OCI-LY7 (cell line): ENCODE measurements around the gene GPR42. TPM values are rescaled to one million over a fixed set of nuclear protein-coding genes. Genes with fewer than 3 reads are reported as not detected.

ENCODE experiments used
- BruUV-seq: library from RNA; stranded (reverse); fragments of 400-500 nt; replicated peaks from 2 replicates; lab custom pipeline; 2021; lab: Mats Ljungman, UMichigan
- CTCF ChIA-PET: fragments of 300-600 bp; sonication (Branson Sonifier 250); formaldehyde crosslinking; loops from one replicate; lab custom pipeline; 2022; ENCODE audit warnings: antibody characterized with exemption; ENCODE audit not compliant: unreplicated experiment; lab: Charles Lee
- POLR2A ChIA-PET: fragments of 300-600 bp; sonication (Branson Sonifier 250); formaldehyde crosslinking; loops from one replicate; lab custom pipeline; 2022; ENCODE audit warnings: antibody characterized with exemption; lab: Charles Lee
- DNase-seq: peaks from one replicate; pipeline ENCODE4 v3.0.0-alpha.2; 2015; ENCODE audit warnings: low spot score
- H2AFZ ChIP-seq: fragments of 200-600 bp; sonication (generic), shearing (Covaris generic); 2 replicates; pipeline ENCODE4 v1.6.1; 2014; ENCODE audit warnings: mild to moderate bottlenecking, antibody characterized with exemption, low read length, moderate library complexity
- H3K27ac ChIP-seq: fragments of 200-600 bp; sonication (generic); 2 replicates; pipeline ENCODE4 v1.5.1; 2014; ENCODE audit warnings: mixed run types, low read depth, mild to moderate bottlenecking, moderate library complexity, low read length, inconsistent platforms; ENCODE audit not compliant: poor library complexity, severe bottlenecking
- H3K36me3 ChIP-seq: fragments of 200-600 bp; sonication (generic); 2 replicates; pipeline ENCODE4 v1.6.1; 2014; ENCODE audit warnings: mild to moderate bottlenecking, antibody characterized with exemption, low read length, moderate library complexity, mixed read lengths; ENCODE audit not compliant: insufficient read depth
- H3K4me1 ChIP-seq: fragments of 200-600 bp; sonication (generic); 2 replicates; pipeline ENCODE4 v1.5.1; 2014; ENCODE audit warnings: mild to moderate bottlenecking, low read length; ENCODE audit not compliant: insufficient read depth, poor library complexity, severe bottlenecking
- H3K4me2 ChIP-seq: fragments of 200-600 bp; sonication (generic); 2 replicates; pipeline ENCODE4 v1.6.1; 2014; ENCODE audit warnings: mild to moderate bottlenecking, low read length
- H3K4me3 ChIP-seq: fragments of 200-600 bp; sonication (generic); 2 replicates; pipeline ENCODE4 v1.5.1; 2014; ENCODE audit warnings: mild to moderate bottlenecking, low read depth, low read length; ENCODE audit not compliant: poor library complexity, severe bottlenecking
- H3K79me2 ChIP-seq: fragments of 200-600 bp; sonication (generic); 2 replicates; pipeline ENCODE4 v1.6.1; 2016; ENCODE audit warnings: low read depth, mild to moderate bottlenecking, low read length, moderate library complexity, mixed read lengths; ENCODE audit not compliant: insufficient read depth
- H3K9me2 ChIP-seq: fragments of 200-600 bp; sonication (generic); 2 replicates; pipeline ENCODE4 v1.6.1; 2016; ENCODE audit warnings: mild to moderate bottlenecking, low read length, mixed read lengths; ENCODE audit not compliant: insufficient read depth
- H3K9me3 ChIP-seq: fragments of 200-600 bp; sonication (generic); 2 replicates; pipeline ENCODE4 v1.6.1; 2014; ENCODE audit warnings: mild to moderate bottlenecking, mixed run types, low read length, mixed read lengths
- H4K20me1 ChIP-seq: fragments of 200-600 bp; sonication (generic); 2 replicates; pipeline ENCODE4 v1.6.1; 2014; ENCODE audit warnings: mild to moderate bottlenecking, antibody characterized with exemption, low read length, moderate library complexity, mixed read lengths; ENCODE audit not compliant: insufficient read depth
- EZH2phosphoT487 ChIP-seq: fragments of 200-600 bp; sonication (generic); IDR thresholded peaks from 2 replicates; pipeline ENCODE4 v1.6.1; 2018; ENCODE audit warnings: low read depth, borderline replicate concordance, mild to moderate bottlenecking, mixed run types, antibody characterized with exemption, low read length, moderate library complexity, mixed read lengths
- intact Hi-C: fragments of 100-400 bp; cut with micrococcal nuclease; formaldehyde crosslinking; loops from one replicate; pipeline ENCODE4 v1.10.0; 2022; ENCODE audit not compliant: unreplicated experiment
- total RNA-seq, 2 experiments: library from RNA; depleted of rRNA in 1 of 2; stranded (reverse); fragments of >200 nt in 1 of 2; shearing (Covaris generic) in 1 of 2; gene quantifications; 2 replicates each; pipeline ENCODE4 v1.2.3, GENCODE V29; 2014 to 2022
- TF ChIP-seq, protein P1 (sequence below): fragments of 200-600 bp; sonication (generic); conservative IDR thresholded peaks from 2 replicates; pipeline ENCODE4 v1.5.1; 2014; ENCODE audit warnings: mild to moderate bottlenecking, antibody characterized with exemption, low read length, moderate library complexity, mixed read lengths

The GPR42 gene
- total RNA-seq, 2 experiments from 2014 or later: 0.06 TPM; not detected in 1

DNA sequence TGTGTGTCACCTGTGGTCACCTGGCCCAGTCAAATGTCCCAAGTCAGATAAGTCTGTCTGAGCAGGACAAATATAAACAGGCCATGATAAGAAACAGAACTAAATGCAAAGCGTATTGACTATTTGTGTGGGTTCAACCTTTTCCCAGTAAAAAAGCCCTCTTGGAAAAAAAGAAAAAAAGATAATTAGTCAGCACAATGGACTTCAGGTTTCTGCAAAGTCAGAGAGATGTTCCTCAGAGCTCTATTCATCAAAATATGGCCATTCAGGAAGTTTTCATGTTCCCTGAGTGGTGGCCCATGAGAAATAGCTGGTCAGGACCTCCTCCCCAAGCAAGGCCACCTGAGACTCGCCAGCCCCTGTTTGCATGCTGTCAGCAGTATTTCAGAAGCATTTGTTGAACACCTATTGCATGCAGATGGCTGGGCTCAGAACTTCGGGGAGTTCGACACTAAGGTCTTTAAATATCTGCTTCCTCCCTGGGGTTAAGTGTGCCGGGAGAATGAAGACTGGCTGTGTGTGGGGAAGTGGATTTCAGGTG lies 9.9 kb upstream of the GPR42 start:
- no peak overlapping the region for H3K27ac ChIP-seq
- H3K79me2 ChIP-seq: no peaks in the 10 kb centered on the region
- H3K36me3 ChIP-seq: no peaks in the 10 kb centered on the region
- no peaks in the 10 kb centered on the region for H3K9me3 ChIP-seq
- TF ChIP-seq, protein P1, sequence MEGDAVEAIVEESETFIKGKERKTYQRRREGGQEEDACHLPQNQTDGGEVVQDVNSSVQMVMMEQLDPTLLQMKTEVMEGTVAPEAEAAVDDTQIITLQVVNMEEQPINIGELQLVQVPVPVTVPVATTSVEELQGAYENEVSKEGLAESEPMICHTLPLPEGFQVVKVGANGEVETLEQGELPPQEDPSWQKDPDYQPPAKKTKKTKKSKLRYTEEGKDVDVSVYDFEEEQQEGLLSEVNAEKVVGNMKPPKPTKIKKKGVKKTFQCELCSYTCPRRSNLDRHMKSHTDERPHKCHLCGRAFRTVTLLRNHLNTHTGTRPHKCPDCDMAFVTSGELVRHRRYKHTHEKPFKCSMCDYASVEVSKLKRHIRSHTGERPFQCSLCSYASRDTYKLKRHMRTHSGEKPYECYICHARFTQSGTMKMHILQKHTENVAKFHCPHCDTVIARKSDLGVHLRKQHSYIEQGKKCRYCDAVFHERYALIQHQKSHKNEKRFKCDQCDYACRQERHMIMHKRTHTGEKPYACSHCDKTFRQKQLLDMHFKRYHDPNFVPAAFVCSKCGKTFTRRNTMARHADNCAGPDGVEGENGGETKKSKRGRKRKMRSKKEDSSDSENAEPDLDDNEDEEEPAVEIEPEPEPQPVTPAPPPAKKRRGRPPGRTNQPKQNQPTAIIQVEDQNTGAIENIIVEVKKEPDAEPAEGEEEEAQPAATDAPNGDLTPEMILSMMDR: no peak
- TF ChIP-seq EZH2phosphoT487: no peak
- no peaks in the 10 kb centered on the region for H3K9me2 ChIP-seq
- H3K4me2 ChIP-seq: no peak overlapping the region
- H3K4me1 ChIP-seq: peaks cover 5% of the 10 kb centered on the region
- H4K20me1 ChIP-seq: no peaks in the 10 kb centered on the region
- CTCF ChIA-PET: no interaction called here
- intact Hi-C loops: no loop called here
- no peak overlapping the region for H2AFZ ChIP-seq
- no peak overlapping the region for H3K4me3 ChIP-seq
- no TSS peak for BruUV-seq
- DNase-seq: no peak
- POLR2A ChIA-PET: interaction anchor here (0.5 to 1.1 kb wide), 2 partner anchors 41 to 170 kb away, joined by 3 to 4 read pairs; no protein-coding TSS in a partner anchor

- Histone ChIP-seq H3K79me2 (no peaks in the 10 kb centered on the region), H3K36me3 (no peaks in the 10 kb centered on the region), H3K9me3 (no peaks in the 10 kb centered on the region), H3K4me3 (no peak overlapping the region), H3K27ac (no peak overlapping the region), H3K4me1 (peaks cover 5% of the 10 kb centered on the region), H4K20me1 (no peaks in the 10 kb centered on the region), H3K4me2 (no peak overlapping the region), H2AFZ (no peak overlapping the region), H3K9me2 (no peaks in the 10 kb centered on the region)
- TF ChIP-seq, protein P1: no peak
- TF ChIP-seq EZH2phosphoT487: no peak
- BruUV-seq: no TSS peak
- intact Hi-C loops: no loop called here
- no peak for DNase-seq
- ChIA-PET POLR2A (no interaction called here), CTCF (no interaction called here)
These were observed 8.4 kb upstream of the GPR42 start for GRCh38 chr19:35362261-35363000.

GRCh38 chr19:35363001-35363590 lies 7.8 kb upstream of the GPR42 start:
- H3K79me2 ChIP-seq: no peaks in the 10 kb centered on the region
- H3K36me3 ChIP-seq: no peaks in the 10 kb centered on the region
- H3K4me3 ChIP-seq: no peak overlapping the region
- ChIA-PET CTCF (no interaction called here), POLR2A (no interaction called here)
- no peak overlapping the region for H3K4me2 ChIP-seq
- H3K9me3 ChIP-seq: no peaks in the 10 kb centered on the region
- peaks cover 3% of the 10 kb centered on the region for H3K4me1 ChIP-seq
- intact Hi-C loops: no loop called here
- DNase-seq: no peak
- H3K27ac ChIP-seq: no peak overlapping the region
- H3K9me2 ChIP-seq: no peaks in the 10 kb centered on the region
- H4K20me1 ChIP-seq: no peaks in the 10 kb centered on the region
- no peak overlapping the region for H2AFZ ChIP-seq
- no peak for TF ChIP-seq EZH2phosphoT487
- TF ChIP-seq, protein P1: no peak
- no TSS peak for BruUV-seq
